Panc1 (cell line): ENCODE measurements around the gene DNAAF5. TPM values are rescaled to one million over a fixed set of nuclear protein-coding genes. Genes with fewer than 3 reads are reported as not detected.
"Not testable (repeated sequence)": the region's sequence is repeated elsewhere in the genome, so short reads cannot be mapped to it uniquely, and the experiment has no call there.

Source experiments
- ATAC-seq: fragments of 200-7000 bp; cut with Tn5 transposase; 2 replicates; pipeline ENCODE4 v1.9.1; 2020; ENCODE audit warnings: mild to moderate bottlenecking, moderate library complexity
- BruUV-seq: library from RNA; stranded (reverse); fragments of 400-500 nt; replicated peaks from 2 replicates; lab custom pipeline; 2021; lab: Mats Ljungman, UMichigan
- CTCF ChIA-PET: fragments of 300-600 bp; sonication (Branson Sonifier 250); formaldehyde crosslinking; loops from one replicate; lab custom pipeline; 2022; ENCODE audit warnings: antibody characterized with exemption; lab: Charles Lee
- POLR2A ChIA-PET: fragments of 300-600 bp; sonication (Branson Sonifier 250); formaldehyde crosslinking; loops from one replicate; lab custom pipeline; 2022; ENCODE audit warnings: antibody characterized with exemption; lab: Charles Lee
- DNase-seq: peaks from one replicate; pipeline ENCODE4 v3.0.0-alpha.2; 2010; ENCODE audit warnings: low read depth, low spot score
- H3K27ac ChIP-seq: 2 replicates; pipeline ENCODE4 v1.5.1; 2011; ENCODE audit warnings: mild to moderate bottlenecking, low read length, inconsistent platforms
- H3K27me3 ChIP-seq: fragments of 200-500 bp; sonication (Bioruptor generic); 2 replicates; pipeline ENCODE4 v1.6.0; 2014; ENCODE audit warnings: low read length, inconsistent platforms; ENCODE audit not compliant: control insufficient read depth, insufficient read depth
- H3K36me3 ChIP-seq: fragments of 200-500 bp; sonication (Bioruptor generic); 2 replicates; pipeline ENCODE4 v1.5.1; 2014; ENCODE audit warnings: inconsistent platforms, mild to moderate bottlenecking, low read length, moderate library complexity; ENCODE audit not compliant: control insufficient read depth, insufficient read depth
- H3K4me1 ChIP-seq: 2 replicates; pipeline ENCODE4 v1.5.1; 2011; ENCODE audit warnings: inconsistent platforms, mild to moderate bottlenecking, low read length, moderate library complexity; ENCODE audit not compliant: control insufficient read depth, insufficient read depth
- H3K4me3 ChIP-seq, 2 experiments: 2 replicates each; pipeline ENCODE4 v1.5.1; 2011 to 2012; ENCODE audit warnings: low read depth in 2 of 2, low read length in 2 of 2, mild to moderate bottlenecking in 2 of 2, inconsistent platforms in 1 of 2, moderate library complexity in 1 of 2
- H3K9me3 ChIP-seq: fragments of 200-500 bp; sonication (Bioruptor generic); 2 replicates; pipeline ENCODE4 v1.5.1; 2014; ENCODE audit warnings: low read depth, mild to moderate bottlenecking, inconsistent platforms, low read length, moderate library complexity; ENCODE audit not compliant: control insufficient read depth, insufficient read depth
- POLR2AphosphoS5 ChIP-seq: IDR thresholded peaks from 2 replicates; pipeline ENCODE4 v1.6.1; 2012; ENCODE audit warnings: mild to moderate bottlenecking, low read depth, low read length, moderate library complexity
- SIN3A ChIP-seq: IDR thresholded peaks from 2 replicates; pipeline ENCODE4 v1.6.1; 2012; ENCODE audit warnings: low read depth, mild to moderate bottlenecking, low read length, moderate library complexity, borderline replicate concordance; ENCODE audit not compliant: insufficient read depth
- TCF7L2 ChIP-seq: IDR thresholded peaks from 2 replicates; pipeline ENCODE4 v1.6.1; 2011; ENCODE audit warnings: mild to moderate bottlenecking, low read depth, low read length, inconsistent platforms
- in situ Hi-C: cut with HindIII; loops from 2 replicates; pipeline ENCODE4 v1.10.0; 2016; ENCODE audit warnings: low sequenced_read_pairs, low pct_unique_long_range_greater_than_20kb
- intact Hi-C: fragments of 100-400 bp; cut with micrococcal nuclease; formaldehyde crosslinking; loops from one replicate; pipeline ENCODE4 v1.10.0; 2022; ENCODE audit not compliant: unreplicated experiment
- total RNA-seq: library from RNA; stranded (reverse); gene quantifications from one replicate; pipeline ENCODE4 v1.2.1, GENCODE V29; 2021; ENCODE audit not compliant: unreplicated experiment
- TF ChIP-seq, protein P1 (sequence below): fragments of 450-650 bp; IDR thresholded peaks from 2 replicates; pipeline ENCODE4 v1.5.1; 2017; ENCODE audit warnings: mild to moderate bottlenecking
- TF ChIP-seq, protein P2 (sequence below), 2 experiments: IDR thresholded peaks; 2 replicates each; pipeline ENCODE4 v1.6.1; 2011 to 2012; ENCODE audit warnings: low read depth in 2 of 2, control low read depth in 1 of 2, low read length in 1 of 2, mild to moderate bottlenecking in 1 of 2, moderate library complexity in 1 of 2; ENCODE audit not compliant: insufficient read depth in 1 of 2

DNAAF5 gene
- total RNA-seq, 1 experiment from 2014 or later: 79.5 TPM

DNA sequence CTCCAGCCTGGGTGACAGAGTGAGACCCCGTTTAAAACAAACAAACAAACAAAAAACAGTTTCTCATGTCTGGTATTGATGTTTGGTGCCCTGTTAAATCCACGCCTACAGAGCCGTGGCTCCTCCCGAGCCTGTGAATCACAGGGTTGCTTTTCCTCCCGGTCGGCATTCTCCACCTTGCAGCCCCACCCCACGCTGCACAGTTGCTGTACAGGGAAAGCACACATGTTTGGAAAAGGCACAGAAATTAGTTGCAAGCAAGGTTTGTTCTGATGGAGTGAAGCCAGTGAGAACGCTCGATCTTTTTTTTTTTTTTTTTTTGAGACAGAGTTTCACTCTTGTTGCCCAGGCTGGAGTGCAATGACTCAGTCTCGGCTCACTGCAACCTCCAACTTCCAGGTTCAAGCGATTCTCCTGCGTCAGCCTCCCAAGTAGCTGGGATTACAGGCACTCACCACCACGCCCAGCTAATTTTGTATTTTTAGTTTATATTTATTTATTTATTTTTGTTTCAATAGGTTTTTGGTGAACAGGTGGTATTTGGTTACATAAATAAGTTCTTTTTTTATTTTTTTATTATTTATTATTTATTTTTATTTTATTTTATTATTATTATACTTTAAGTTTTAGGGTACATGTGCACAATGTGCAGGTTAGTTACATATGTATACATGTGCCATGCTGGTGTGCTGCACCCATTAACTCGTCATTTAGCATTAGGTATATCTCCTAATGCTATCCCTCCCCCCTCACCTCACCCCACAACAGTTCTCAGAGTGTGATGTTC, 17.0 kb downstream of the DNAAF5 start:
- H3K36me3 ChIP-seq, H3K4me3 ChIP-seq, POLR2A ChIA-PET, H3K27ac ChIP-seq, BruUV-seq, intact Hi-C loops, in situ Hi-C loops, H3K4me1 ChIP-seq, DNase-seq, H3K27me3 ChIP-seq, H3K9me3 ChIP-seq: not testable (repeated sequence)
- peak; percentile 53; the same call in 1 of the 2 replicates for ATAC-seq
- CTCF ChIA-PET: interaction anchor here (0.5 kb wide), 1 partner anchor 16 kb away, joined by 9 read pairs; no protein-coding TSS in a partner anchor

DNA sequence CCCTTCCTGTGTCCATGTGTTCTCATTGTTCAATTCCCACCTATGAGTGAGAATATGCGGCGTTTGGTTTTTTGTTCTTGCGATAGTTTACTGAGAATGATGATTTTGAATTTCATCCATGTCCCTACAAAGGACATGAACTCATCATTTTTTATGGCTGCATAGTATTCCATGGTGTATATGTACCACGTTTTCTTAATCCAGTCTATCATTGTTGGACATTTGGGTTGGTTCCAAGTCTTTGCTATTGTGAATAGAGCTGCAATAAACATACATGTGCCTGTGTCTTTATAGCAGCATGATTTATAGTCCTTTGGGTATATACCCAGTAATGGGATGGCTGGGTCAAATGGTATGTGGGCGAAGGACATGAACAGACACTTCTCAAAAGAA, 17.6 kb downstream of the DNAAF5 start:
- H3K4me1 ChIP-seq, H3K27ac ChIP-seq, CTCF ChIA-PET, H3K27me3 ChIP-seq, POLR2A ChIA-PET, H3K36me3 ChIP-seq, BruUV-seq, in situ Hi-C loops, H3K4me3 ChIP-seq, DNase-seq, intact Hi-C loops, ATAC-seq, H3K9me3 ChIP-seq: not testable (repeated sequence)

DNA sequence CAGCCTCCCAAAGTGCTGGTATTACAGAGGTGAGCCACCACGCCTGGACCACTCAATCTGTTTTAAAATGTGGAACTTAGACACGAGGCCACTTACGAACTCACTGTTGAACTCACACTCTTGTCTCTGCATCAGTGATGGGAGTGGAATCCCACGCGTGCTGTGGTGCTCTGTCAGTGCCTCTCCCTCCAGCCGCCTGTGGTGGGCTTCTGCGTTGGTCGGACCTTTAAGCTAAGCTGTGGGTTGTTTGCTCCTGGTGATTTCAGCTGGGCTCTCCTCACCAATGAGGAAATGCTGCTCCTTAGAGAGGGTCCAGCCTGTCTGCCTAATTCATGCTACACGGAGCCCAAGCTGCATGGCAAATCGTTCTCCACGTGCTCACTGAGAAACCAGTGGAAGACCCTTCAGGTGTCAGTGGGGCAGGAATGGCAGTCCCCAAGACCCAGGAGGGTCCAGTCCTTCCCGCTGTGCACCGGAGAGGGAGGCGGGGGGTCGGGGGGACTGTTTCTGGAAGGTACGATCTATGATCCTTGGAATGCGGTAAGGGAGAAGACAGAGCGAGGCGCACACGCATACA, 18.4 kb downstream of the DNAAF5 start:
- no peaks in the 10 kb centered on the region for H3K4me1 ChIP-seq
- BruUV-seq: no TSS peak
- no peak overlapping the region for H3K27ac ChIP-seq
- intact Hi-C loops (no loop called here), in situ Hi-C loops (no loop called here)
- TF ChIP-seq, protein P1, sequence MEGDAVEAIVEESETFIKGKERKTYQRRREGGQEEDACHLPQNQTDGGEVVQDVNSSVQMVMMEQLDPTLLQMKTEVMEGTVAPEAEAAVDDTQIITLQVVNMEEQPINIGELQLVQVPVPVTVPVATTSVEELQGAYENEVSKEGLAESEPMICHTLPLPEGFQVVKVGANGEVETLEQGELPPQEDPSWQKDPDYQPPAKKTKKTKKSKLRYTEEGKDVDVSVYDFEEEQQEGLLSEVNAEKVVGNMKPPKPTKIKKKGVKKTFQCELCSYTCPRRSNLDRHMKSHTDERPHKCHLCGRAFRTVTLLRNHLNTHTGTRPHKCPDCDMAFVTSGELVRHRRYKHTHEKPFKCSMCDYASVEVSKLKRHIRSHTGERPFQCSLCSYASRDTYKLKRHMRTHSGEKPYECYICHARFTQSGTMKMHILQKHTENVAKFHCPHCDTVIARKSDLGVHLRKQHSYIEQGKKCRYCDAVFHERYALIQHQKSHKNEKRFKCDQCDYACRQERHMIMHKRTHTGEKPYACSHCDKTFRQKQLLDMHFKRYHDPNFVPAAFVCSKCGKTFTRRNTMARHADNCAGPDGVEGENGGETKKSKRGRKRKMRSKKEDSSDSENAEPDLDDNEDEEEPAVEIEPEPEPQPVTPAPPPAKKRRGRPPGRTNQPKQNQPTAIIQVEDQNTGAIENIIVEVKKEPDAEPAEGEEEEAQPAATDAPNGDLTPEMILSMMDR: no peak
- no peak for TF ChIP-seq SIN3A
- TF ChIP-seq TCF7L2: no peak
- TF ChIP-seq POLR2AphosphoS5: no peak
- TF ChIP-seq, protein P2, sequence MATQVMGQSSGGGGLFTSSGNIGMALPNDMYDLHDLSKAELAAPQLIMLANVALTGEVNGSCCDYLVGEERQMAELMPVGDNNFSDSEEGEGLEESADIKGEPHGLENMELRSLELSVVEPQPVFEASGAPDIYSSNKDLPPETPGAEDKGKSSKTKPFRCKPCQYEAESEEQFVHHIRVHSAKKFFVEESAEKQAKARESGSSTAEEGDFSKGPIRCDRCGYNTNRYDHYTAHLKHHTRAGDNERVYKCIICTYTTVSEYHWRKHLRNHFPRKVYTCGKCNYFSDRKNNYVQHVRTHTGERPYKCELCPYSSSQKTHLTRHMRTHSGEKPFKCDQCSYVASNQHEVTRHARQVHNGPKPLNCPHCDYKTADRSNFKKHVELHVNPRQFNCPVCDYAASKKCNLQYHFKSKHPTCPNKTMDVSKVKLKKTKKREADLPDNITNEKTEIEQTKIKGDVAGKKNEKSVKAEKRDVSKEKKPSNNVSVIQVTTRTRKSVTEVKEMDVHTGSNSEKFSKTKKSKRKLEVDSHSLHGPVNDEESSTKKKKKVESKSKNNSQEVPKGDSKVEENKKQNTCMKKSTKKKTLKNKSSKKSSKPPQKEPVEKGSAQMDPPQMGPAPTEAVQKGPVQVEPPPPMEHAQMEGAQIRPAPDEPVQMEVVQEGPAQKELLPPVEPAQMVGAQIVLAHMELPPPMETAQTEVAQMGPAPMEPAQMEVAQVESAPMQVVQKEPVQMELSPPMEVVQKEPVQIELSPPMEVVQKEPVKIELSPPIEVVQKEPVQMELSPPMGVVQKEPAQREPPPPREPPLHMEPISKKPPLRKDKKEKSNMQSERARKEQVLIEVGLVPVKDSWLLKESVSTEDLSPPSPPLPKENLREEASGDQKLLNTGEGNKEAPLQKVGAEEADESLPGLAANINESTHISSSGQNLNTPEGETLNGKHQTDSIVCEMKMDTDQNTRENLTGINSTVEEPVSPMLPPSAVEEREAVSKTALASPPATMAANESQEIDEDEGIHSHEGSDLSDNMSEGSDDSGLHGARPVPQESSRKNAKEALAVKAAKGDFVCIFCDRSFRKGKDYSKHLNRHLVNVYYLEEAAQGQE (IDR thresholded peaks at IDR 0.05; ENCODE audit: insufficient read depth in 1 of 2, low read depth in 2 of 2, low read length in 1 of 2): no peak
- ChIA-PET CTCF (no interaction called here), POLR2A (no interaction called here)
- H3K27me3 ChIP-seq: no peaks in the 10 kb centered on the region
- DNase-seq: no peak
- ATAC-seq: no peak
- H3K9me3 ChIP-seq: no peaks in the 10 kb centered on the region
- no peaks in the 10 kb centered on the region for H3K36me3 ChIP-seq
- no peak overlapping the region for H3K4me3 ChIP-seq
